ENCODE data around the gene PGLYRP2.
"Not testable (repeated sequence)": the region's sequence is repeated elsewhere in the genome, so short reads cannot be mapped to it uniquely, and the experiment has no call there.

Gene PGLYRP2

GRCh38 chr19:15516363-15516762 lies 37.1 kb upstream of the PGLYRP2 start:
- Histone ChIP-seq H3K4me2 (ENCODE audit: low read length) (no peak overlapping the region), H3K4me1 (ENCODE audit: low read length) (no peaks in the 10 kb centered on the region)
- TF ChIP-seq EZH2phosphoT487 (IDR thresholded peaks at IDR 0.05; ENCODE audit: low read depth) = no peak
- no peak for TF ChIP-seq CTCF (IDR thresholded peaks at IDR 0.05; ENCODE audit: low read depth, low read length)

GRCh38 chr19:15515227-15515625 lies 35.9 kb upstream of the PGLYRP2 start:
- not testable (repeated sequence) for H3K4me1 ChIP-seq (ENCODE audit: low read length); H3K27ac ChIP-seq (ENCODE audit: low read length); H2AFZ ChIP-seq (ENCODE audit: low read depth, low read length); H4K20me1 ChIP-seq (ENCODE audit: insufficient read depth, low read length); H3K4me3 ChIP-seq (ENCODE audit: low read length); H3K79me2 ChIP-seq (ENCODE audit: low read length); H3K9ac ChIP-seq (ENCODE audit: low read length); H3K36me3 ChIP-seq (replicated peaks; ENCODE audit: low read depth, low read length); H3K27me3 ChIP-seq (ENCODE audit: low read depth, low read length); H3K4me2 ChIP-seq (ENCODE audit: low read length)
- H3K9me3 ChIP-seq (ENCODE audit: insufficient read depth, low read length) = peaks cover 12% of the 10 kb centered on the region

More at GRCh38 chr19:15516363-15516762, 37.1 kb upstream of the PGLYRP2 start:
- H3K9ac ChIP-seq (ENCODE audit: low read length) = no peak overlapping the region
- H3K27ac ChIP-seq (ENCODE audit: low read length) = no peak overlapping the region
- peaks cover 12% of the 10 kb centered on the region for H3K9me3 ChIP-seq (ENCODE audit: insufficient read depth, low read length)
- H4K20me1 ChIP-seq (ENCODE audit: insufficient read depth, low read length) = no peaks in the 10 kb centered on the region
- H3K27me3 ChIP-seq (ENCODE audit: low read depth, low read length) = no peaks in the 10 kb centered on the region
- no peaks in the 10 kb centered on the region for H3K79me2 ChIP-seq (ENCODE audit: low read length)
- no peak overlapping the region for H3K4me3 ChIP-seq (ENCODE audit: low read length)
- H2AFZ ChIP-seq (ENCODE audit: low read depth, low read length) = no peak overlapping the region
- no peaks in the 10 kb centered on the region for H3K36me3 ChIP-seq (replicated peaks; ENCODE audit: low read depth, low read length)

GRCh38 chr19:15511671-15512424 lies 32.5 kb upstream of the PGLYRP2 start:
- no peaks in the 10 kb centered on the region for H3K4me1 ChIP-seq (ENCODE audit: low read length)
- H3K9me3 ChIP-seq (ENCODE audit: insufficient read depth, low read length) = peaks cover 3% of the 10 kb centered on the region; the same call in 1 of the 2 replicates
- no peak overlapping the region for H3K9ac ChIP-seq (ENCODE audit: low read length)
- no peak overlapping the region for H3K4me3 ChIP-seq (ENCODE audit: low read length)
- H3K27ac ChIP-seq (ENCODE audit: low read length) = no peak overlapping the region
- TF ChIP-seq CTCF (IDR thresholded peaks at IDR 0.05; ENCODE audit: low read depth, low read length) (no peak), EZH2phosphoT487 (IDR thresholded peaks at IDR 0.05; ENCODE audit: low read depth) (no peak)
- H3K27me3 ChIP-seq (ENCODE audit: low read depth, low read length) = no peaks in the 10 kb centered on the region
- H3K36me3 ChIP-seq (replicated peaks; ENCODE audit: low read depth, low read length) = no peaks in the 10 kb centered on the region
- H4K20me1 ChIP-seq (ENCODE audit: insufficient read depth, low read length) = no peaks in the 10 kb centered on the region
- no peak overlapping the region for H3K4me2 ChIP-seq (ENCODE audit: low read length)
- no peaks in the 10 kb centered on the region for H3K79me2 ChIP-seq (ENCODE audit: low read length)
- no peak overlapping the region for H2AFZ ChIP-seq (ENCODE audit: low read depth, low read length)

- no peak within 1 kb of the TSS for H3K9ac ChIP-seq (ENCODE audit: low read length)
- no peaks in the 10 kb centered on the region for H3K4me1 ChIP-seq (ENCODE audit: low read length)
- no peaks in the 10 kb centered on the region for H3K27me3 ChIP-seq (ENCODE audit: low read depth, low read length)
- no peak within 1 kb of the TSS for H3K27ac ChIP-seq (ENCODE audit: low read length)
- H3K9me3 ChIP-seq (ENCODE audit: insufficient read depth, low read length) = no peaks in the 10 kb centered on the region
- no peaks in the 10 kb centered on the region for H3K79me2 ChIP-seq (ENCODE audit: low read length)
- no peak within 1 kb of the TSS for H2AFZ ChIP-seq (ENCODE audit: low read depth, low read length)
- no peak within 1 kb of the TSS for H3K4me2 ChIP-seq (ENCODE audit: low read length)
- H4K20me1 ChIP-seq (ENCODE audit: insufficient read depth, low read length) = no peaks in the 10 kb centered on the region
- H3K36me3 ChIP-seq (replicated peaks; ENCODE audit: low read depth, low read length) = no peaks in the 10 kb centered on the region
- TF ChIP-seq EZH2phosphoT487 (IDR thresholded peaks at IDR 0.05; ENCODE audit: low read depth) (no peak), CTCF (IDR thresholded peaks at IDR 0.05; ENCODE audit: low read depth, low read length) (no peak)
- H3K4me3 ChIP-seq (ENCODE audit: low read length) = no peak within 1 kb of the TSS
Observed at GRCh38 chr19:15508035-15508710, 28.9 kb upstream of the PGLYRP2 start, which contains the start of gene CYP4F22. TSS of gene CYP4F22 (plus strand) at chr19:15508525. CDS start at chr19:15525337, 16,812 bp downstream.

Data from OCI-LY3 (cell line).